HG03565 (cell line): ENCODE results near the gene NUMBL.
"Not testable (repeated sequence)": the region's sequence is repeated elsewhere in the genome, so short reads cannot be mapped to it uniquely, and the experiment has no call there.

ENCODE experiments used
- ATAC-seq: cut with Tn5 transposase; IDR thresholded peaks from one replicate; pipeline ENCODE4 v1.9.1; 2021; ENCODE audit warnings: mild to moderate bottlenecking, moderate library complexity; ENCODE audit not compliant: unreplicated experiment

NUMBL gene

DNA sequence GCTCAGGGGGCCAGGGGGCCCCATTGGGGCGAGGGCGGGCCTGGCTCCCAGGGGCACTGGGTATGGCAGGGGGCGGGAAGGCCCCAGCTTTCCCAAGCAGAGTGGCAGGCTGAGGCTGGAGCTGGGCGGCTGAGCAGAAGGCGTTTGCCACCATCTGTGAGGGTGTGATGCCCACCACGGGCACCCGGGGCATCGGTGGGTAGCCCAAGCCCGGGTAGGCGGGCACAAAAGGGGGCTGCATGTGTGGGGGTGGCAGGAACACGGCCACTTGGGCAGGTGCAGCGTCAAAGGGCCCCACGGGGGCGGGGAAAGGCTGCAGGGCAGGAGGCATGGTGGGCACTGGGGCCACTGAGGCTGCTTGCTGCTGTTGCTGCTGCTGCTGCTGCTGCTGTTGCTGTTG, 22.8 kb downstream of the NUMBL start:
- no peak for ATAC-seq

DNA sequence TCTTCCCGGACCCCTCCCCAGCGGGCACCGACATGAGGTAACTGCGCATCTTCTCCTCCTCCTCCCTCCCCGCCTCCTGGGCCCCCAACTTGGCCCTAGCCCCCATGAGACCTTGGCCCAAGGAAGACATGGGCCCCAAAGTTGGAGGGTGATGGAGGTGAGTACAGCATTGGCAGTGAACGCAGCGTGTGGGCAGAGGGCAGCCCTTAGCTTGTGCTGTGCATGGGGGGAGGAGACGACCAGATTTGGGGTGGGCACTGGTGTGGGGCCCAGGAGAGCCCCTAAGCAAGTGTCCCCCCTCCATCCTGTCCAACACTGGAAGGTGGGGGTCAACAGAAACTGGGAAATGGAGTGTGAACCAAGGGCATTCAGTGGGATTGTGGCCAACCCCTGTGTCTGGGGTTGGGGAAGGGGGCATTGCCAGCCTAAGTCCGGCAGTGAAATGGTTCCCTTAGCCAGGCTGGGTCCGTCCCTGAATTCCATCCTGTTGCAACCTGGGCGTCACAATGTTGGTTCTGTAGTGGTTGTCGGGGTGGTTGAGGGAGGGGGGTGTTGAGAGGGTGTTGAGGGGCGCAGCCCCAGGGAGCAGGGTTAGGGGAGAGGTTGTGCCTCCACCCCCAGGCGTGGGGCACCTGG, 23.5 kb downstream of the NUMBL start:
- ATAC-seq = no peak

DNA sequence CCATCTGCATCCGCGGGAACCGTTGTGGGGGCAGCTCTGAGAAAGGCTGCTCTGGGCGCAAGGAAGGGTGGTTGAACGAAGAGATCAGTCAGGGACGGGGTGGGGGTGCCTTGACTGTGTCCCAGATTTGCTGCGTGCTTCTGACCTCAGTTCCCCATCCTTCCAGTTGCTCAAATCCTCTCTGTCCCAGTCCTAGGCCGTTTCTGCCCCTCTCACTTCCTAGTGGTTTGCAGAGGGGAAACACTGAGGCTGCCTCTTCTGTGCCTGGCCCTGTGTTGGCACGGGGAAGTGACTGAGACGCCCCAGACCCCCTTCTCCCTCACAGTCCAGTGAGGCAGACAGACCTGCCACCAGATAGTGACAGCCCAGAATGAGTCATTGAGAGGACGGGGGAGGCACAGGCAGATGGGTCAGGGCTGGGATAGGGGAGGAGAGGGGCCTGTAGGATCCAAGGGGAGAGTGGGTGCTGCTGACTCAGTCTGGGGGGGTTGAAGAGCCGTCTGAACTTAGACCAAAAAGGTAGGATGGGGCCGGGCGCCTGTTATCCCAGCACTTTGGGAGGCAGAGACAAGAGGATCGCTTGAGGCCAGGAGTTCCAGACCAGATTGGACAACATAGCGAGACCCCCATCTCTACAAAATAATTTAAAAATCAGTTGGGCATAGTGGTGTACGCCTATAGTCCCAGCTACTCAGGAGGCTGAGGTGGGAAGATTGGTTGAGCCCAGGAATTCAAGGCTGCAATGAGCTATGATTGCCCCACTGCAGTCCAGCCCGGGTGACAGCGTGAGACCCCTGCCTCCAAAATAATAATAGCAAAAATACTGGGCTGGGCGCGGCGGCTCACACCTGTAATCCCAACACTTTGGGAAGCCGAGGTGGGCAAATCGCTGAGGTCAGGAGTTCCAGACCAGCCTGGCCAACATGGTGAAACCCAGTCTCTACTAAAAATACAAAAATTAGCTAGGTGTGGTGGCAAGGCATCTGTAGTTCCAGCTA, 26.5 kb downstream of the NUMBL start:
- no peak for ATAC-seq

DNA sequence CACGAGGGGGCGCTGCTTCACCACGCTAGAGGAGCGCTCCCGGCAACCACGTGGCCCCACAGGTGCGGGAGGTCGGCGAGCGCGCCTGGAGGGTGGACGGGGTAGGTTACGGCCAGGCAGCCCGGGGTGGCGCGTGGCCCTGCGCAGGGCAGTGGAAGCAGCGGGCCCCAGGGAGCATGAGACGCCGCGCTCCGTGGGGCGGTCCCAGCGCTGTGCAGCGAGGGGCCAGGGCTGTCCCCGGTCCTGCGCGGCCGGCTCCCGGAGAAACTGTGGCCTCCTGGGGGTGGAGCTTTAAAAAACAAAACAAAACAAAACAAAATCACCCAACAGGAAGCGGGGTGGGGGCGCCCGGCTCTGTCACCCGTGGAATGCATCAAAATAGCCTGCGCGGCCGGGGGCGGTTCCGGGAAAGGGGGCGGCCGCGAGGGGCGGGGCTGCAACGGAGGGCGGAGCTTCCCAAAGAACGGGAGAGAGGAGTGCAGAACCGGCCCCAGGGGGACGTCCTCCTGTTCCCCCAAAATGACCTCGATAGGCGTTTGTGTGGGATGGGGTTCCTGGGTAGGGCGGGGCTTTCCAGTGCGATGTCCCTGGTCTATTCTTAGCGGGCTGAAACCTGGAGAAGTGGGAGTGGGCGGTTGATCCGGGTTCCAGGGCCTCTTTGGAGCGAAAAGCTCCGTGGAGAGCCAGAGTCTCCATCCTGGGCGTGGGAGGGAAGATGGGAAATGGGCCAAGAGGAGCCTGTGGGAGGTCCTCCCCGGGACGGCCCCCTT, 27.3 kb downstream of the NUMBL start:
- ATAC-seq = peak; percentile 82

DNA sequence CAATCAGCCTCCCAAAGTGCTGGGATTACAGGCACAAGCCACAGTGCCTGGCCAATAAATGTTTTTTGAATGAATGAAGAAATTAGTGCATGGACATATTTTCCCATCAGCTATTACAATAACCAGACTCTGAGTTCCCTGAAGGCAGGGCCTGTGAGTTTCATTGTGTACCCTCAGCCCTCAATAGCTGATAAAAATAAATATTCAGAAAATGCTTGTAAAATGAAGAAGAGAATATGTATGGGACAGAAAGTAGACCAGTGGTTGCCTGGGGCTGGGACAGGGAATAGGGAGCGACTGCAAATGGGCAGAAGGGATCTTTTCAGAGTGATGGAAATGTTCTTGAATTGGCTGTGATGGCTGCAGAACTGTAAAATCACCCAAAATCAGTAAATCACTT, 28.8 kb downstream of the NUMBL start:
- no peak for ATAC-seq

DNA sequence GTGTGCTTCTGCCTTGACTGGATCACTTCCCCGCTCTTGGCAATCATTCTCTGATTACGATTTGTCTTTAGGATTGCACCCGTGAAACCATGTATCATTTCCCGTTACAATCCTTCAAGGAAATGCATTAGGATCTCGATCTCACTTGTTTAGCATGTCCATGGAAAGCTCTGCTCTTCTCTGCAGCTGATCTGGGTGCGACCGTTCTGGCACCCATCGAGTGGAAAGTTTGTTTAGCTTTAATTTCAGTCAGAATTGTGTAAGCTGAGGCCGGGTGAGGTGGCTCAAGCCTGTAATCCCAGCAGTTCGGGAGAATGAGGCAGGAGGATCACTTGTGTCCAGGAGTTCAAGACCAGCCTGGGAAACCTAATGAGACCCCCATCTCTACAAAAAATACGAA, 30.9 kb downstream of the NUMBL start:
- no peak for ATAC-seq

DNA sequence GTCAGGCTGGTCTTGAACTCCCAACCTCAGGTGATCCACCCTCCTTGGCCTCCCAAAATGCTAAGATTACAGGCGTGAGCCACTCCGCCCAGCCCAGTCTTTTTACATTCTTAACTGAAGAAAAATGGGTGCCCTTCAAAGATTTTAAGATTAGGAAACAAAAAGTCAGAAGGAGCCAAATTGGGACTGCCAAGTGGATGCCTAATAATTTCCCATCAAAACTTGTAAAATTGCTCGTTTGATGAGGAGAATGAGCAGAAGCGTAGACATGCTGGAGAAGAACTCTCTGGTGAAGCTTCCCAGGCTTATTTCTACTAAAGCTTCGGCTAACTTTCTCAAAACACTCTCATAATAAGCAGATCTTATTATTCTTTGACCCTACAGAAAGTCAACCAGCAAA, 31.3 kb downstream of the NUMBL start:
- no peak for ATAC-seq

DNA sequence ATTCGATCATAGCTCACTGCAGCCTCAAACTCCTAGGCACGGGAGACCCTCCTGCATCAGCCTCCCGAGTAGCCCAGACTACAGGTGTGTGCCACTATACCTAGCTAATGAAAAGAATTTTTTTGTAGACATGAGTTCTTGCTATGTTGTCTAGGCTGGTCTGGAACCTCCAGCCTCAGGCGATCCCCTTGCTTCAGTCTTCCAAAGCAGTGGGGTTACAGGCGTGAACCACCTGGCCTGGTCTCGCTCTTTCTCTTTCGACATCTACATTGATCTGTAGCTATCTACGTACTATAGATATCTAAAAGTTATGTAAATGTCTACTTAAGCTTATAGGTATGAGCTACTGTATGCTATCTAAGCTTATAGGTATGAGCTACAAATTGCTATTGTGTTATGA, 32.4 kb downstream of the NUMBL start:
- ATAC-seq = no peak

DNA sequence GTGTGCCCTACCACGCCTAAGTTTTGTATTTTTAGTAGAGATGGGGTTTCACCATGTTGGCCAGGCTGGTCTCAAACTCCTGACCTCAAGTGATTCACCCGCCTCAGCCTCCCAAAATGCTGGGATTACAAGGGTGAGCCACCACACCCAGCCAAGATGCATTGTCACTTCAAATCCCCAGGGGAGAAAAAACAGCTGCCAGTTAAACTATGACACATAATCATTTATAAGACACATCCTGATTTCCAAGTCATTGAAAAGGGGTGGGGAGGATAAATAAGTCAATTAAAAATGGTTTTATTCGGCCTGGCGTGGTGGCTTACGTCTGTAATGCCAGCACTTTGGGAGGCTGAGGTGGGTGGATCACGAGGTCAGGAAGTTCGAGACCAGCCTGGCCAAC, 34.8 kb downstream of the NUMBL start:
- not testable (repeated sequence) for ATAC-seq

DNA sequence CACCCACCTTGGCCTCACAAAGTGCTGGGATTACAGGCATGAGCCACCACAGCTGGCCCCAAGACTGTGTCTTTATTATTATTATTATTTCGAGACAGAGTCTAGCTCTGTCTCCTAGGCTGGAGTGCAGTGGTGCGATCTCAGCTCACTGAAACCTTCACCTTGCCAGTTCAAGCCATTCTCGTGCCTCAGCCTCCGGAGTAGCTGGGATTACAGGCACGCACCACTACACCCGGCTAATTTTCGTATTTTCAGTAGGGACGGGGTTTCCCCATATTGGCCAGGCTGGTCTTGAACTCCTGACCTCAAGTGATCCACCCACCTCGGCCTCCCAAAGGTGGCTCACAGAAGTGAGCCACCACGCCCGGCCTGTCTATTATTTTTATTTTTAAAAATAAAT, 38.1 kb downstream of the NUMBL start:
- not testable (repeated sequence) for ATAC-seq

DNA sequence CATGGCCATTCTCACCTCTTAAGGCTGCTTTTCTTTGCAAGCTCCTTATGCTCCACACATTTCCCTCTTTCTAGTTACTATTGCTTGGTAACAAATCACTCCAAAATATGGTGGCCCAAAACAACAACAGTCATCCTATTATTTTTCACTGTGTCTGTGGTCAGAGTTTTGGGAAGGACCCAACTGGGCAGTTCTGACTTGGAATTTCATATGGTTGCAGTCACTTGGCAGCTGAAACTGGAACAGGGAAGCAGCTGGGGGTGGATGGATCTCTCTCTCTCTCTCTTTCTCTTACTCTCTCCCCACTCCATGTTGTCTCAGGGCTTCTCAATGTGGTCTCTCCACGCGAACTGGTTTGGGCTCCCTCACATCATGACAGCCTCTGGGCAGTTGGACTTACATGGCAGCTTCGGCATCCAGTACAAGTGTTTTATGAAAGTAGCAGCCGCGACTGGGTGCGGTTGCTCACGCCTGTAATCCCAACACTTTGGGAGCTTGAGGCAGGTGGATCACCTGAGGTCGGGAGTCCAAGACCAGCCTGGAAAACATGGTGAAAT, 39.6 kb downstream of the NUMBL start:
- no peak for ATAC-seq

DNA sequence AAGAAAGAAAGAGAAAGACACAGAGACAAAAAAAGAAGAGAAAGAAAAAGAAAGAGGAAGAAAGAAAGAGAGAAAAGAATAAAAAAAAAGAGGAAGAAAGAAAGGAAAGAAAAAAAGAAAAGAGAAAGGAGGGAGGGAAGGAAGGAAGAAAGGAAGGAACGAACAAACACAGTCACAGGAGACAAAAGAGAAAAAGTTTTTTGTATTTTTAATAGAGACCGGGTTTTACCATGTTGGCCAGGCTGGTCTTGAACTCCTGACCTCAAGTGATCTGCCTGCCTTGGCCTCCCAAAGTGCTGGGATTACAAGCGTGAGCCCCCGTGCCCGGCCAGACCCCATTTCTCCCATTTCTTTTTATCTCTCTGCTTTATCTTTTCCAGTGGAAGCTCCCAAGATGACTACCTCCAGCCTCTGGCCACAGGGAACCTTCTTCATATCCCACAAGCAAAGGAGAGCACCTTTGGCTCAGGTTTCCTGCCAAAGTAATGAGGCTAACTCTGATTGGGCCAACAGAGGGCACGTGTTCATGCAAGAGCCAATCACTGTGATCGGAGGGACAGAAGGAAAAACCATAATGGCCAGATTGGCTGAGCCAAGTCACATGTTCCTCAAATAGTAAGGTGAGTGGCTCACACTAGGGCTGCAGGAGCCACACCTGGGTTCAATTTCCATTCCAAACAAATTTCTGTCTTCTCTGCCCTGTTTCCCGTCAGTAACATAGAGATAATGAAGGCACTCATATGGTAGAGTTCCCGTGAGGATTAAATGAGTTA, 40.4 kb downstream of the NUMBL start:
- not testable (repeated sequence) for ATAC-seq

DNA sequence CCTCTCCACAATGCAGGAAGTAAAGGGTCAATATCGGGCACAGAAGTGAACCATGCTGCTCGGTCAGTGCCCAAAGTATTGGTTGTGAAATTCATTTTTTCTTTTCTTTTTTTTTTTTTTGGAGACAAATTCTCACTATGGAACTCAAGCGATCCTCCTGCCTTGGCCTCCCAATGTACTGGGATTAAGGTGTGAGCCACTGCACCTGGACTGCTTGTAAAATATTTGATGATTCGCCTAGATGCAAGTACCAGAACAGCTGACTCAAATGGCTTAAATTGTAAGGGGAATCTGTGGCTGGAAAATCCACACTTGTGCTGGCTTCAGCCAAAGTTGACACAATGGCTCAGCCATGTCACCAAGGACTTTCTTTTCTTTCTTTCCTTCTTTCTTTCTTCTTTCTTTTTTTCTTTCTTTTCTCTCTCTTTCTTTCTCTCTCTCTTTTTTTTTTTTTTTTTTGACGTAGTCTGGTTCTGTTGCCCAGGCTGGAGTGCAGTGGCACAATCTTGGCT, 43.7 kb downstream of the NUMBL start:
- ATAC-seq = no peak

DNA sequence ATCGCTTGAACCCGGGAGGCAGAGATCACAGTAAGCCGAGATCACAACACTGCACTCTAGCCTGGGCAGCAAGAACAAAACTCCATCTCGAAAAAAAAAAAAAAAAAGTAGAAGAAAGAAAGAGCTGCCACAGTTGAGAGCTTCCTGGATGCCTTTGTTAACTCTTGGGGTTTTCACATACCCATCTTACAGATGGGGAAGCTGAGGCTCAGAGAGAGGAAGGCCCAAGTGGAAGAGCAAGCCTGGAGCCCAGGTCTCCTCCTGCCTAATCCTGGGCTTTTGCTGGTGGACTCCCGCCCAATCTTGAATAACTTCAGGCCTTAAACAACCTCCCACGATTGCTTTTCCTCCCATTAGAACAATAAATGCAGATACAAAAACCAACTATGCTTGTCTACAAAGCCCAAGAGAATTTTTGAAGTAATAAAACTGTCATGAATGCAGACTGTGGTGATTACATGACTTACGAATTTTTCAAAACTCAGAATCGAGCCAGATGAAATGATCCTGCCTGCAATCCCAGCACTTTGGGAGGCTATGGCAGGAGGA, 47.6 kb downstream of the NUMBL start:
- ATAC-seq = no peak

DNA sequence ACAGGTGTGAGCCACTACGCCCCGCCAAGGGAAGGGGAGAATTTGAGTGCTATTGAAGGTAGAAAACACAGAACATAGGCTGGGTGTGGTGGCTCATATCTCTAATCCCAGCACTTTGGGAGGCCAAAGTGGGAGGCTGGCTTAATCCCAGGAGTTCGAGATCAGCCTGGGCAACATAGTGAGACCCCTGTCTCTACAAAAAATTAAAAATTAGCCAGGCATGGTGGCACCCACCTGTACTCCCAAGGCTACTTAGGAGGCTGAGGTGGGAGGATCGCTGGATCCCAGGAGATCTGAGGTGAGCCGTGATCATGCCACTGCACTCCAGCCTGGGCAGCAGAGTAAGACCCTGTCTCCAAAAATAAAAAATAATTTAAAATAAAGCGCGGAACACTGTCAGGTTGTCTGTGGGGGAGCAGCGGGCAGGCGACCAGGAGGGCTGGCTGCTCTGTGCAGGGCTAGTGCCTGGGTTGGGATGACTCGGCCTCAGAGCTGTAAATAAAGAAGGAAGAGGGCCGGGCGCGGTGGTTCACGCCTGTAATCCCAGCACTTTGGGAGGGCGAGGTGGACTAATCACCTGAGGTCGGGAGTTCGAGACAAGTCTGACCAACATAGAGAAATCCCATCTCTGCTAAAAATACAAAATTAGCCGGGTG, 48.3 kb downstream of the NUMBL start:
- ATAC-seq = no peak

DNA sequence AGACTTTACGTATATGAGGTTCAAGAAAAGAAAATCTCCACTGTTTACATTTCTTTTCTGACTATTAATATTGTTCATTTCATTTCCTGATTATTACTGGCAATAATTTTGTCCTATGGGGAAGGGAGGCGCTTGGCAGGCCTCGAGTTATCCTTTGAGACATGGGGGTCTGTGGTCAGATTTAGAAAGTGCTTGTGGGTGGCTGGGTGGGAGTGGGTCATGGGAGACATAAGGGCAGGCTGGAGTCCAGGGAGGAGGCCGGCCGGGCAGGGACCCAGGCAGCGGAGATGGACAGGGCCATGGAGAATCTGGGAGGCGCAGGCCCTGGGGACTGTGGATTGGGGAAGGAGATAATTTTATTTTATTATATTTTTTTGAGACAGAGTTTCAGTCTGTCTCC, 49.2 kb downstream of the NUMBL start:
- no peak for ATAC-seq

DNA sequence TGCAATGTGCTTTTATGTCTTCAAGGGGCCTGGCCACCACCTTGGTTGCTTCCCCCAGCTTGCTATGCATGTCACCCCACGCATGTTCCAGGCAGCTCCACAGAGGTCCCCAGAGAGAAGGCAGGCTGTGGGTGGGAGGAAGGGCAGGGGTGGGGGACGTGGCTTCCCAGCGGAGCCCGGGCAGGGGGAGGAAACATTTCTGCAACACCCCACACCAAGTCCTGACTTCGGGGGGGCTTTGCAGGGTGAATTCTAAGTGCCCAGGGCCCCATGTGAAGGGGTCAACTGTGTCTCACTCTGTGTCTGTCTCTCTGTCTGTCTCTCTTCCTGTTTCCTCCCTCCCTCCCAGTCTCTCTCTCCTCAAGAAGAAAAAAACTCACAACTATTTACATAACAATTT, 49.7 kb downstream of the NUMBL start:
- no peak for ATAC-seq

DNA sequence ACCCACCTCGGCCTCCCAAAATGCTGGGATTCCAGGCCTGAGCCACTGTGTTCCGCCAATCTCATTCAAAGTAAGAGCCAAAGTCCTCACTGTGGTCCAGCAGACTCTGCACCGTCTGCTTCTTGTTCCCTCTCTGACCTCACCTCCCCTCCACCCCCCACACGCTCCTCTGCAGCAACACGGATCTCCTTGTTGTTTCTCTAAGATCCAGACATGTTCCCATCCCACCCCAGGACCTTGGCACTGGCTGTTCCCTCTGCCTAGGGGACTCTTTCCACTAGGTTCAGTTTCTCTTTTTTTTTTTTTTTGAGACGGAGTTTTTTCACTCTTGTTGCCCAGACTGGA, 50.8 kb downstream of the NUMBL start:
- ATAC-seq = no peak

DNA sequence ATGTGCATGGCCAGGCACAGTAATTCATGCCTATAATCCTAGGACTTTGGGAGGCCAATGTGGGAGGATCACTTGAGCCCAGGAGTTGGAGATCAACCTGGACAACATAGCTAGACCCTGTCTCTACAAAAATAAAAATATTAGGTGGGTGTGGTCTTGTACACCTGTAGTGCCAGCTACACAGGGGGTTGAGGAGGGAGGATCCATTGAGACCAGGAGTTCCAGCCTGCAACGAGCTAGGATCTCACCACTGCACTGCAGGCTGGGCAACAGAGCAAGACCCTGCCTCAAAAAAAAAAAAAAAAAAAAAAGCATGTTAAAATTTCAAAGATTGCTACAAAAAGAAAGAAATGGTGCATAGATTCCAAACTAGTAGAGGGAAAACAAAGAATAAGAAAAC, 52.1 kb downstream of the NUMBL start:
- no peak for ATAC-seq

DNA sequence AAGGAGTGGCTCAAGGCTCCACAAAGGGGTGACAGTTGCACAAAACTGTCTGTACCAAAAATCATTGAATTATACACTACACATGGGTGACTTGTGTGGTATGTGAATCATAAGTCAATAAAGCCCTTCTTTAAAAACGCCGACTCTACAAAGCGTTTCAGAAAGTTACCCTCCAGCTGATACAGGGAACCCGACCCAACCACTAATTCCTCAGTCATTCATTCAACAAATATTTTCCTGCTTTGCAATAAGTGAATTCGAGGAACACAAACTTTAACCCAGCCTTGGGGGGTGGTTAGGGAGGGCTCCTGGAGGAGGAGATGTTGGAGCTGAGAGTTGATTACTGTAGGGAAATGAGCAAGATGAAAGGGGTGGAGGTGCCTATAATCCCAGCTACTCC, 57.2 kb downstream of the NUMBL start:
- no peak for ATAC-seq
